A204.1 (cell line): Measurements from ENCODE around the gene ZNF566.
"Not testable (repeated sequence)": the region's sequence is repeated elsewhere in the genome, so short reads cannot be mapped to it uniquely, and the experiment has no call there.

Experiments used
- FAIRE-seq: peaks from 2 replicates; lab custom pipeline; 2012; peaks lifted over from hg19 to GRCh38; lab: Jason Lieb, UNC

ZNF566 gene

GRCh38 chr19:36489118-36489919 lies at the start of gene ZNF566:
TSS of gene ZNF566 (minus strand) at chr19:36489561. CDS start at chr19:36476557, 13,004 bp downstream.
- peak; percentile 68 for FAIRE-seq

DNA sequence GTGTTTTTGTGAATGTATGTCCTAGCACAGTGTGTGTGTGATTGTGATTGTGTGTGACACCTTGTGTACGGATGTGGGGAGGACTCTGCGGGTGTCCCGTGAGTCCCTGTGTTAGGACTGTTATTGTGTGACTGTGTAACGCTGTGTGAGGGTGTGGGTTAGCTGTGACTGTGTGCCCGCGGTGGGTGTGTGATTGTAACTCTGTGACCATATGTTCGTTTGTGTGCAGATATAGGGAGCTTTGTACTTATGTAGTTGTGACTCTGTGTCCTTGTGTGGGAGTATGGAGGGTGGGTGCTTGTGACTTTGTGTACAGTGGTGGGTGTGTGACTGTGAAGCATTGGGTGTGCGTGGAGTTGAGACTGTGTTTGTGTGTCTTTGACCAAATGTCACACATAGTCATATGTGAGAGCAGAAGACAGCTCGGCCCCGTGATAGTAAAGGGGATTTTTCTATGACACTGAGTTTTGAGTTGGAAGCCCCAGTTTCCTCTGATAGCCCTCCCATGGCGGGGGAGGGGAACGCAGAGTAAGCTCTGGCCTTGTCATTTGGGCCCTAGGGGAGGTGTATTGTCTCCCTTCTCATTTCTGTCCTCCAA lies 39.7 kb upstream of the ZNF566 start:
- FAIRE-seq = no peak

- peak; percentile 96 for FAIRE-seq
These were observed 39.0 kb upstream of the ZNF566 start, which contains the start of gene ZNF260 for GRCh38 chr19:36528194-36528920. TSS of gene ZNF260 (minus strand) at chr19:36528271. CDS start at chr19:36515238, 13,033 bp downstream.

- FAIRE-seq = no peak
These were observed 38.5 kb upstream of the ZNF566 start for GRCh38 chr19:36527873-36528193.

- no peak for FAIRE-seq
These were observed 38.0 kb upstream of the ZNF566 start for GRCh38 chr19:36527341-36527740.

DNA sequence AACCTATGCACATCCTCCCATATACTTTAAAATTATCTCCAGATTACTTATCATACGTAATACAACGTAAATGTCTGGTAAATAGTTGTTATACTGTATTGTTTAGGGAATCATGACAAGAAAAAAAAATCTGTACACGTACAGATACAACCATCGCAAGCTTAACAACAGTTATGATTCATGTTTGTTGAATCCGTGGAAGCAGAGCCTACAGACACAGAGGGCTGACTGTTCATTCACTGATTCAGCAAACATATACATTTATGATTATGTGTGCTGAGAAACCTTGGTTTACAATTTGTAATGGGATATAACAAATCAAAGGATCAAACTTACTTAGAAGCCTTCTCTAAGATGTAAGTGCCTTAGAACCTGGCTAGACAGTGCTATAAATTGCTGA lies 37.2 kb upstream of the ZNF566 start:
- FAIRE-seq = no peak

DNA sequence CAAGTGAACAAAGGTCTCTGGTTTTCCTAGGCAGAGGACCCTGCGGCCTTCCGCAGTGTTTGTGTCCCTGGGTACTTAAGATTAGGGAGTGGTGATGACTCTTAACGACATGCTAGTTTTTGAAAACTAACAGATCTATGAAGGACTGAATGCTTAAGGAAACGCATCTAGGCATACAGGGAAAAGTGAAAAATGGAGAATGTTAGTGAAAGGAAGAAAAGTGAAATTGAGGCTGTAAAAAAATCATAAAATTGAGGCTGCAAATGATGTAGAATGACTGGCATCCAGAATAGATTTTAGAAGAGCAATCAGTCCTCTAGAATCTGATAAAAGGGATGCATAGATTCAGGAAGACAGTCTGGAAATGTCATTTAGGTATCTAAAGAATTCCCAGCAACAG lies 35.3 kb upstream of the ZNF566 start:
- no peak for FAIRE-seq

DNA sequence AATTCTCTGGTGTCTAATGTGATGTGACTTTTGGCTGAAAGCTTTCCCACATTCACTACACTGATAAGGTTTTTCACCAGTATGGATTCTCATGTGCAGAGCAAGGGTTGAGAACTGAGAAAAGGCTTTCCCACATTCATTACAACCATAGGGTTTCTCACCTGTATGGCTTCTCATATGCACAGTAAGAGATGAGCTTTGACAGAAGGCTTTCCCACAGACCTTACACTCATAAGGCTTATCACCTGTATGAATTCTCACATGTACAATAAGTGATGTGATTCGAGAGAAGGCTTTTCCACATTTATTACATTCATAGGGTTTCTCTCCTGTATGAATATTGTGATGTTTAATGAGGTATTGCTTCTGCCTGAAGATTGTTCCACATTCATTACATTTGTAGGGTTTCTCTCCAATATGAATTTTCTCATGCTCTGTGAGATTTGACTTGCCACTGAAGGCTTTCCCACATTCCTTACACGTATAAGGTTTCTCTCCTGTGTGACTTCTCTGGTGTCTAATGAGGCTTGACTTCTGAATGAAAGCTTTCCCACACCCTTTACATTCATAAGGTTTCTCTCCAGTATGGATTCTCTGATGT lies 24.8 kb upstream of the ZNF566 start:
- no peak for FAIRE-seq

DNA sequence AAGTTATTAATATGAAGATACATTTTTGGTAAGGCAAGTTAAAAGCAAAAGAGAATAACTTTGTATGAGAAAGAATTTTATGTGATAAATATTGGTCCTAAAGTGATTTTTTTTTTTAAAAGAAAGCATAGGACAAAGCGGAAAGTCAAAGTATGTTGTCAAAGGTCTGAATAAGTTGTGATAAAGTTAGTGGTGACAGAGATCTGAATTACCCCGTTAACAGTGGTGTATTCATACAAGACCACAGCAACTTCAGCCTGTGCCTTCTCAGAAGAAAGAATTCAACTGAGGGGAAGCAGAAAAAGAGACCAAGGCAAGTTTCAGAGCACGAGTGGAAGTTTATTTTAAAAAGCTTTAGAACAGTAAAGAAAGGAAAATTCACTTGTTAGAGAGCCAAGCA lies 19.0 kb upstream of the ZNF566 start:
- no peak for FAIRE-seq

DNA sequence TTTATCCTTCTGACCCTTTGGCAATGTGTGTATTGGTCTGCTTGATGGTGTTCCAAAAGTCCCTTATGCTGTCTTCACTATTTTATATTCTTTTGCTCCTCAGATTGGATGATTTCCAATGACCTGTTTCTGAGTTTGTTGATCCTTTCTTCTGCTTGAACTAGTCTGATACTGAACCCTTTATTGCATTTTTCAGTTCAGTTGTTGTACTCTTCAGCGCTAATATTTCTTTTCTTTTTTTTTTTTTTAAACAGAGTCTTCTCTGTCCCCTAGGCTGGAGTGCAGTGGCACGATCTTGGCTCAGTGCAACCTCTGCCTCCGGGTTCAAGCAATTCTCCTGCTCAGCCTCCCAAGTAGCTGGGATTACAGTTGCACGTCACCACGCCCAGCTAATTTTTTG lies 12.6 kb upstream of the ZNF566 start:
- no peak for FAIRE-seq

GRCh38 chr19:36497001-36497400 lies 7.6 kb upstream of the ZNF566 start:
- FAIRE-seq = no peak

GRCh38 chr19:36492689-36493453 lies 3.5 kb upstream of the ZNF566 start:
- FAIRE-seq = not testable (repeated sequence)

- not testable (repeated sequence) for FAIRE-seq
These were observed 1.5 kb upstream of the ZNF566 start for GRCh38 chr19:36490846-36491245.

GRCh38 chr19:36489920-36490415 lies 607 bp upstream of the ZNF566 start:
- FAIRE-seq = peak; percentile 87

- FAIRE-seq = no peak
These were observed 579 bp downstream of the ZNF566 start for GRCh38 chr19:36488846-36489117.

DNA sequence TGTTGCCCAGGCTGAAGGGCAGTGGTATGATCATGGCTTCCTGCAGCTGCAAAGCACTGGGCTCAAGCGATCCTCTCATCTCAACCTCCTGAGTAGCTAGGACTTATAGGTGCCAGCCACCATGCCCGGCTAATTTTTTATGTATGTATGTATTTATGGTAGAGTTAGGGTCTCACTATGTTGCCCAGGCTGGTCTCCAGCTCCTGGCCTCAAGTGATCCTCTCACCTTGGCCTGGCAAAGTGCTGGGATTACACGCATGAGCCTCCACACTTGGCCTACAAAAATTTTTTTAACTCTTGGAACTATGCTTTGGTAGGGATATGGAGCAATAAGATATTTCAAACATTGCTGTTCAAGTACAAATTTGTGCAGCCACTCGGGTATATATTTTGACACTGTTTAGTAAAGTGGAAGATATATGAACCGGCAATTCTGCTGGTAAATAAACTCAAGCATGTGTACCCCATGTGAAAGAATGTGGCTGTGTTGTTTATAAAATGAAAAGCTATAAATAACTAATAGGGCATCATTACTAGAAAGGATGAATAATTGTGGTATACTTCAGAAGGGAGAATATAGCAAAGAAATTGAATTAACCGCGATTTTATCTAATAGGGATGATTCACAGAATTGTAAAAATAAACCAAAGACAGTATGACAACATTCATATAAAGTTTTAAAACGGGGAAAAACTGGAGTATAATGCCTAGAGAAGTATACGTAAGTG lies 1.1 kb downstream of the ZNF566 start:
- FAIRE-seq = no peak

- FAIRE-seq = no peak
These were observed 5.7 kb downstream of the ZNF566 start for GRCh38 chr19:36483653-36484052.

GRCh38 chr19:36482876-36483275 lies 6.5 kb downstream of the ZNF566 start:
- no peak for FAIRE-seq

- no peak for FAIRE-seq
These were observed 29.3 kb downstream of the ZNF566 start for GRCh38 chr19:36460046-36460445.

- no peak for FAIRE-seq
These were observed 32.5 kb downstream of the ZNF566 start for GRCh38 chr19:36456831-36457230.

- FAIRE-seq = no peak
These were observed 40.2 kb downstream of the ZNF566 start for GRCh38 chr19:36449059-36449670.
